Forelimb muscle (tissue), 1 donor: ENCODE data around the gene TGM5. TPM values are rescaled to one million over a fixed set of nuclear protein-coding genes. Genes with fewer than 3 reads are reported as not detected.
"Not testable (repeated sequence)": the region's sequence is repeated elsewhere in the genome, so short reads cannot be mapped to it uniquely, and the experiment has no call there.

Experiments
- DNase-seq: peaks from one replicate; pipeline ENCODE4 v3.0.0-alpha.2; 2013; ENCODE audit warnings: low read depth
- polyA plus RNA-seq: library from polyadenylated mRNA; unstranded; fragments of 120-200 nt; gene quantifications from one replicate; pipeline ENCODE4 v1.2.1, GENCODE V29; 2013; ENCODE audit not compliant: insufficient read length

TGM5 gene
- polyA plus RNA-seq, 1 donor = 0.16 TPM

DNA sequence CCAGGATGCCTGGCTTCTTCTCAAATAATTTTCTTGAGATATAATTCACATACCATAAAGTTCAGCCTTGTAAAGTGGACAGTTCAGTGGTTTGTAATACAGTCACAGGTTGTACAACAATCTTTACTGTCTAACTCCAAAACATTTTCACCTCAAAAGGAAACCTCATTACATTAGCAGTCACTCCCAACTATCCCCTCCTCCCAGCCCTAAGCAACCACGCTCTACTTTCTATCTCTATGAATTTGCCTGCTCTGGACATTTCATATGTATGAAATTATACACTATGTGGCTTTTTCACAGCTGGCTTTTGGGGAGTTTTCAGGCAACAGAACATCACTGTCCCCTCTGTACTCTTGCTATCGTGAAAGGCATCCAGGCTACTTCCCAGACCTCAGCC is 17.5 kb downstream of the TGM5 start:
- DNase-seq = no peak

DNA sequence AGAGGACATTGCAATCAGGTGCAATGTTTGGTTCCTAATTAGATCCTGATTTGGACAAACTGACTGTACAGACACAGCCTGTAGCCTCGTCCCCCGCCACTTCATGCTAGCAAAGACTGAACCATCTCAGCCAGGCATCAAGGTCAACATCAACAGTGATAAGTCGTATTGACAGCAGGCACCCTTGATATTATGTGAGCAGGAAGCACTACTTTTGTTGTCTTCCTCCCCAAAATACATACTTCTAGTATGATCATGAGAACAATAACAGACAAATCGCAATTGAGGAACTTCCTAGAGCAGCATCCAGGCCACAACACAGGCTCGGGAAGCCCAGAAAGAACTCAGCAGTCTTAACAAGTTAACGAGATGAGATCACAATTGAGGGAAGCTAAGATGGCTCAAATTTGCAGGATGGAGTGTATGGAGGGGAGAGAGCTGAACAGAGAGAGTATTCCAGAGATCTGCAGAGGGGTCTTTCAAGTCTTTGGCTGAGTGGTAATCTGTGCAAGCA is 20.4 kb downstream of the TGM5 start:
- DNase-seq = no peak

DNA sequence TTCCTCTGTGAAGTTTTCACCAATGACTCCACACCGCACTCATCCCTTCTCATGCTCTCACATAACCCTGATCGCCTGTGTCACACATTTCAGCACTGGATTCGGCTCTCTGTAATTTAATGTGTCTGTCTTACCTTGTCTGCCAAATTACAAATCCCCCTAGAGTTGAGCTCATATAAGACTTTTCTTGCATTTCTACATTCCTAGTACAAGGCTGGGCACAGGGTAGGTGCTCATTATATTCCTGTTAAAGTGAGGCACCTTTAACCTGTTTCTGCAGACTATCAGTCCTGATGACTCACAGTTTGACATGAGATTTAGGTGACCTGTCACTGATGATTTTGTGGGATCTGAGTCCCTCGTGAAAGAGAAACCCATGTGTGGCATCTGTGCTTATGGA is 22.6 kb downstream of the TGM5 start:
- DNase-seq = no peak

DNA sequence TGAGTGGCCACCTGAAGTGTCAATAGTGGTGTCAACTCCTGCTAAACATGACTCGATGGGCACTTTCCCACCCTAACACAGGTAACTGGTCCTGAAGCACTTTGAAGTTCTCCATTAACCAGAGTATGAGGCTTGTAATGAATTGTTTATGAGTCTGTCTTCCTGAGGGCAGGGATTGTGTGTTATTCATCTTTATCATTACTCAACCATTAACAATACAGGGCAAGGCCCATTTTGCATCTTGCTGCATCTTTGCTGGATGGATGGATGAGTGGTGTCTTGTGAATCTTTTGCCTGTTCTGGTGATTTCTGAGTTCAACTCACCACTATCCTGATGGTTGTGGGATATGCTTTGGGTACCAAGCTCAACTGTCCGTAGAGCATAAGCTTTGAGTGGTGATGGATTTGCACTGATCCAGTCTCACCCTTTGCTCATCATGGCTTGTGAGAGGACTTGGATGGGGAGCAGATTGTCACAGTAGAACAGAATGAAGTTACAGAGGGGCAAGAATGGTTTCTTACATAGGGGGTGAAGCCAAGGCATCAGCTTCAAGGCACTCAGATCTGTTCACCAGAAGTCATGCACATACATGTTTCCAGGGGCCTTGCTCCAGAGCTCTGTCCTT is 23.6 kb downstream of the TGM5 start:
- DNase-seq = no peak

DNA sequence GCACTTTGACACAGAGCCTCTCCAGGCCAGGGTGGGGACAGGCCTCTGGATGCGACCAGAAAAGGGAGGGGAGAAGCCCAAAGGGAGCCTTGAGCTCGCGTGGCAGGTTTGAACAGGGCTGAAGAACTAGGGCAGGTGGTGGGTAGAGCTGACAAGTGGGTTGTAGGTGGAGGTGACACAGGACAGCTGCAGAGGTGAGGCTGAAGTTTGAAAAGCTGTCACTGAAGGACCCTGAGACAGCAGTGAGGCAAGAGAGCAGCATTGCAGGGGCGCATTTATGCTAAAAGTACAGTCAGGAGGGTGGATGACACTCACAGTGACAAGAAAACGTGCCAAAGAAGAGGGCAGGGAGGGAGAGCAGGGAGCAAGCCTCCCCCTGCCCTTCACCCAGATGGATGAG is 24.1 kb downstream of the TGM5 start:
- no peak for DNase-seq

DNA sequence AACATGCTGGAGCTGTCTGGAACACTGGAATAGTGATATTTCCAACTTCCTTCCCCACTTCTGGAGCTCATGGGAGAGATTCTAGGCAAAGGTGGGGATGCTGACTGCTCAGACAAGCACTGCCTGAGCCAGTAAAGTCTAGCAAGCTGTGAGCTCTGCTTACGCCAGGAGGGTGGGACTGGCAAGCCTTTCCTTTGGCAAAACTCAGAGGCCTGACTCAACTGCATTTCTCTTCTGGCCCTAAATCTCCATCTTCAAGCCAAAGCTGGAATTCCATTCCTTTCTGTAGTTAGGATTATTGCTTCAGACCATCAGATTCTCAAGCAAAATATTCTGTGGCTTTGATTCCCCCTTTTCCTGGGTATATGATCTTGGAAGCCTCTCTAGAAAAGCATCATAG is 25.6 kb downstream of the TGM5 start:
- peak; percentile 81 for DNase-seq

DNA sequence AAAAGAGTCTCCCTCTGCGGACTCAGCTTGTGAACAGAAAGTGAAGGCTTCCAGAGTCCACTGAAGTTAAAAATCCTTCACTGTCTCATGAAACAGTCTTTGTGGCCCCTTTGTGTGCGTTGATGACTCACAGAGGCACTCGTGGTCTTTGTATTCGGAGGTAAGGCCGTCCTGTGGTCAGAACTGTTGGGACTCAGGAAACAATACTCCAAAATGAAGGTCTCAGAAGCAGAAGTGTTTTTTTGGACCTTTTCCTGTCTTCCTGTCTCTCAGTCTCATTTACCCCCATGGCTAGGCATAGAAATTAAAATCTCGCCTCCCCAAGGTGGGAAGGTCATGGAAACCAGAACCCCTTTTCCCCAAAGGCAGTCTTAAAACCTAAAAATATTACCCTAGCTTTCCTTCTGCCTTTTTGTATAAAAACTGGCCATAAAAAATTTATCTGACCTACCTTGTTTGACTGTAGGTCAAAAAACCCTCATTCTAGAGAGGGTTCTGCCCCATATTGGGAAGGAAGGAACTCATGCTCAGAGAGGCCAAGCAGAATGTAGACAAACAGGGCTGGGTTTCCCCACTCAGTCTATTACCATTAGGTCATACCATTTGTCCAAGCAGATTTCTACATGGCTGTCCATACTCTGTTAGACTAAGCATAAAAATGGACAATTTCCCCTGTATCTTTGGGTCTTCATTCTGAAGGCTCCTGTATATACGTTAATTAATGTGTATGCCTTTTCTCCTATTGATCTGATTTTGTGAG is 26.8 kb downstream of the TGM5 start:
- DNase-seq = no peak

DNA sequence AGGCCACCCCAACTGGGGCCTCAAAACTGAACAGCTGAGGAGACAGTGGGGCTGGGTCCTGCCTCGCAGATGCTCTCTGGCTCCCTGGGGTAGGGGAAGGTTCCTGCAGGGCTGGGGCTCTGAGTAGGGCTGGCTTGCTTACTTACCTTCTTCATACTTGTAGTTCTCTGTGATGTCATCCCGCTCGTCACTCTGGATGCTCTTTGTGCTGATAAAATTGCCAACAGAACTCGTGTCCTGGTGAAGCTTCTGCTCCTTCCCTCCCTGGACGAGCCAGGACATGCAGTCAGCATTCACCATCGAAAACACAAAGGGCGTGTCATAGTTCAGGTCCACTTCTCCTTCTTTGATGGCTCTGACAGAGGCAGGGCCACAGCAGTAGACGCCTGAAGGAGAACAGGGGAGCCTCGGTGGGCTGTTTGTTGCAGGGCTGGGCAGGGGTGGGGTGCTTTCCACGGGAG is 28.0 kb downstream of the TGM5 start:
- peak; percentile 19 for DNase-seq

DNA sequence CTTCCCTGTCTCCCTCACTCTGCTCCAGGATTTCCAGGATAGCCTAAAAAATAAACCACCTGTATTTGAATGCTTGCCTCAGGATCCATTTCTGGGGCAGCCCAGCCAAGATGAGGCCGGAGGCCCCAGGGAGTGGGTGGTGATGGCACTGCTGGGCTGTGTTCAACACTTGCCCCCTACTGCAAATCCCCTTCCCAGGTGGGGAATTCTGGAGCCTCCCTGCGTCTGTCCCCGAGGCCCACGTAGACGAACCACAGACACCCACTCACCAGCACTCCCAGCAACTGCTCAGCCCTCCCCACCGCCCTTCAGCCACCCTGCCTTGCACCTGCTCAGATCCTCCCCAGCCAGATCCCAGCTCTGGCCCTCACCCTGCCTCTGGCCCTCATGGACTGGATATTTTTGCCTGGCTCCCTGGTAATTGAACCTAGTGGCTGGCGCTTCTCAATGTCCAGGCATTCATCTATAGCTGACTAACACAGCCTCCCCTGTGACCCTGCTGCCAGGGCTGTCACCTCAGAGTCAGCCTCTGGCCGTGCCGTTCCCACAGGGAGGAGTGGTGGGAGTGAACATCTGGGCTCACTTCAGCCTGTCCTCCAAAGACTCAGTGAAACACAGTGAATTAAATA is 28.8 kb downstream of the TGM5 start:
- DNase-seq = no peak

DNA sequence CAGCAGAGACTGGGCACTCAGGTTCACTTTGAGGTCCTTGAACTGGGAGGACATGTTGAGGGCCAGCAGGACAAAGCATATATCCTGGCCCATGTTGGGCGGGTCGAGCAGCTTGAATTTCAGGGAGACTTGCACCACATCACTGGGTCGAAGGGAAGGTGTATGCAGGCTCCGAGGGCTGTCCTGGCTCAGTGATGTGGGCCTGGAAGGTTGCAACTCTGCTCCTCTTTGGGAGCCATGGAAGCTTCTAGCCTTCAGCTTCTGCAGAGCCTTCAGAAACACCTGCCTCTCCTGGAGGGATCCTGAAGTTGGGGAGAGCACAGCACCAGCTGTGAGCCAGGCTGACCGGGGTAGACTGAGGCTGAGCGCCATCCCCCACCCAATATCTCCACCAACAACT is 31.2 kb downstream of the TGM5 start:
- DNase-seq = no peak

DNA sequence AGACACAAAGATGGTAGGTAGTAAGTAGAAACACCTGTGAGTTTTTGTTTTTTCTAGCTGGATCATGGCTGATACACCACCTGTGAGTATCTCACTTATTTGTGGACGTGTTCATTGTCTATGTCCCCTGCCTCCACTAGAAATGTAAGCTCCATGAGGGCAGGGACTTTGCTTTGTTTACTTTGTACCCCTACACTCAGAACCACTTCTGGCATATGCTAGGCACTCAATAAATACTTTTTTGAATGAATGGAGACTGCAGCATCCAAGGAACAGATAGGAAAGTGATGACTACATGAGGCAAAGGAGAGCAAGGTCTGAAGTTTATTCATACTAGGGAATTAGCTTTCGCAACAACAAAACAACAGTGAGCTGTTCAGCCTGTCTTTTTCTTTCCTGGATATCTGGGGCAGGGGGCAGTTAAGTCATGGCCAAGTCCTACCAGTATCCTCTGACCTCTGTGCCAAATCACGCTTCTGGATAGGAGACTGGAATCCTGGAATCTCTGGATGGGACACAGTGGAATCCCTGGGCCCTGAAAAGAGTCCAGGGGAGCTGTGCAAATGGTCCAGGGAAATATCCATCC is 34.3 kb downstream of the TGM5 start:
- no peak for DNase-seq

DNA sequence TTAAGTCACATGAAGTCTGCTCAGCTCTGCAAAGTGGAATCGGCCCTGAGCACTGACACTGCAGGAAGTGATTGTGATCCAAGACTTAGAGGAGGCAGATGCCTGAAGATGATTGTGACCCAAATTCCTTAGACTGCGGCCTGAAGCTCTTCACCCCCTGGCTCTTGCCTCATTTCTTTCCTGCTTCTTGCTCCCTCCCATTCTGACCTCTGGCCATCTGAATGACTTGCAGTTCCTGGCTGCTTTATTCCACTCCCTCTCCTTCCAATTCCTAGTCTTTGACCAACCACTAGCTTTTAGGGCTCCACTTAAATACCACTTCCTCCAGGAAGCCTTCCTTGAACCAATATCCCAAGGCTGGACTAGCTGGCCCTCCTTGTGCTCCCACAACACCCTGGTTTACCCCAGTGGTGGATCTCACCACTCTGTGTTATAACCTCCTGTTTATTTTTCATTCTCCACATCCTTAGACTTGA is 36.0 kb downstream of the TGM5 start:
- DNase-seq = no peak

DNA sequence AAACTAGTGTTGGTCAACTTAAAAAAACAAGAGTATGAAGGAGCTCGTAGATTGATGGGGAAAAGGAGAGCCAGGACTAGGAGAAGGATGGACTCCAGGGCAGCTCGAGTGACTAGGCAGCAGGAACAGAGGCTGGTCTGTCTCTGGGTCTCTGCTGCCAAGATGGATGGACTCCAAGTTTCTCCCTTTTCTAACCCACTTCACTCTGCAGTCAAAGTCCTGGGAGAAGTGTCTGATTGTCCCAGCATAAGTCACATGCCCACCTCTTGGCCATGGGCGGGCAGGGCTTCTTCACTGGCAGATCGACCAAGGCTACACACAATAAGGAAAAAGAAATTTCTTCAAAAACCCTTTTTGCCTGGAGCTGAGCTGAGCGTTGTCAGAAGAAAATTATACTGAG is 36.8 kb downstream of the TGM5 start:
- DNase-seq = no peak

DNA sequence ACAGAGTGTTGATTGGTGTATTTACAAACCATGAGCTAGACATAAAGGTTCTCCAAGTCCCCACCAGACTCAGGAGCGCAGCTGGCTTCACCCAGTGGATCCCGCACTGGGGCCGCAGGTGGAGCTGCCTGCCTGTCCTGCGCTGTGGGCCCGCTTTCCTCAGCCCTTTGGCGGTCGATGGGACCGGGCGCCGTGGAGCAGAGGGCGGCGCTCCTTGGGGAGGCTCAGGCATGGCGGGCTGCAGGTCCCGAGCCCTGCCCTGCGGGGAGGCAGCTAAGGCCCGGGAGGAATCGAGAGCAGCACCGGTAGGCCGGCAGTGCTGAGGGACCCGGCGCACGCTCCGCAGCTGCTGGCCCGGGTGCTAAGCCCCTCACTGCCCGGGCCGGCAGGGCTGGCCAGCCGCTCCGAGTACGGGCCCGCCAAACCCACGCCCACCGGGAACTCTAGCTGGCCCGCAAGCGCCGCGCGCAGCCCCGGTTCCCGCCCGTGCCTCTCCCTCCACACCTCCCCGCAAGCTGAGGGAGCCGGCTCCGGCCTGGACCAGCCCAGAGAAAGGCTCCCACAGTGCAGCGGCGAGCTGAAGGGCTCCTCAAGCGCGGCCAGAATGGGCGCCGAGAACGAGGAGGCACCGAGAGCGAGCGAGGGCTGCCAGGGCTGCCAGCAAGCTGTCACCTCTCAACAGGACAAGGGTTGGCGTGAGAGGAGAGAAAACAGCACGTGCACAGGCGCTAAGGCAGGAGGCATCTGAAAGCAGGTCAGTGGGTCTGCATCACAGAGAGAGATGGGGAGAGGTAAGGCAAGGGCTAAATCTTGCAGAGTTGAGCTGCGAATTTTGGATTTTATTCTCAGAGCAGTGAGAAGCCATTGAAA is 40.1 kb downstream of the TGM5 start:
- DNase-seq = no peak

DNA sequence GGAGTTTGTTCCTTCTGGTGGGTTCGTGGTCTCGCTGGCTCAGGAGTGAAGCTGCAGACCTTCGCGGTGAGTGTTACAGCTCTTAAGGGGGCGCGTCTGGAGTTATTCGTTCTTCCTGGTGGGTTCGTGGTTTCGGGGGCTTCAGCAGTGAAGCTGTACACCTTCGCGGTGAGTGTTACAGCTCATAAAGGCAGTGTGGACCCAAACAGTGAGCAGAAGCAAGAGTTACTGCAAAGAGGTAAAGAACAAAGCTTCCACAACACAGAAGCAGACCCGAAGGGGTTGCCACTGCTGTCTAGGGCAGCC is 40.8 kb downstream of the TGM5 start:
- DNase-seq = not testable (repeated sequence)

DNA sequence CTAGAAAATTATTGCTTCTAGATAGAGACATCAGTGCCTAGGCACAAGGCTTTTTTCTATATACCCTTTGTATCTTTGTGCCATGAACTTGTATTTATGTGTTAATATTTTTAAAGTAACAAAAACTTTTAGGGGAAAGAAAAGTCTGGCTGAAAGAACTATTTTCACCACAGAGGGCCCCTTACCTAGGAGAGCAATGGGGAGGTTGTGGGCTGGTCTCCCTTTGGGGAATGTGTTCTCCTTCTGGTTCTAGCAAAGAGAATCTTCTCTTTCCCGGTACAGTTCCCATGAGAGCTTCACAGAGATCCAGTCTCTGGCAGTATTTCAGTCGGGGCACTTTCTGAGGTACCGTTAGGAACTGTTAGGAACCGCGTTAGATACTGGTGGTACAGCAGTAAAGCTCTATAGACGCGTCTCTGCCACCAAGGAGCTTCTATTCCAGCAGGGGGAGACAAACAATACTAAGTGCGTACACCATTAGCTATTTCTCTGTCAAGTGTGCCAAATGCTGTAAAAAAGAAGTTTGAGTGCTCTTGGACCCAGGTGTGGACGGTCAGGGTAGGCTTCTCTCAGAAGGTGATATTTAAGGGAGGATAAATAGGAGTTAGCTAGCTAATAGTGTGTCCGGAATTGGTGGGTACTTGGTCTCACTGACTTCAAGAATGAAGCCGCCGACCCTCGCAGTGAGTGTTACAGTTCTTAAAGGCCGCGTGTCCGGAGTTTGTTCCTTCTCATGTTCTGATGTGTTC is 41.4 kb downstream of the TGM5 start:
- peak; percentile 35 for DNase-seq

DNA sequence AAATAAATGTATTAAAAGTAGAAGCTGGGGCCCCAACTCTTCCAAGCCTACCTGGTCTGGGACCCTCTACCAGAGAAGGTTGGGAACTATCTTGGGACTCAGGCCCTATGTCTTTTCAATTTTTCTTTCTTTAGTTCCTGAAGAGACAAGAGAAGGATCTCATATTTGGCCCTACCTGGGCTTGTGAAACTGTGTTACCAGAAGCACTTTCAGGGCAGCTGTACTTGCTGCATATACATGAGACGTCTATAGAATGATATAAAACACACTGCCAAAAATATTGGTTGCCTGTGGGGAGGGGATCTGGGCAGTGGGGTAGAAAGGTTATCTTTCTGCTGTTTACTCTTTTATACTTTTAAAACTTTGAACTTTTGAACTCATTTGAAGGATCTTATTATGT is 45.3 kb downstream of the TGM5 start:
- DNase-seq = no peak

DNA sequence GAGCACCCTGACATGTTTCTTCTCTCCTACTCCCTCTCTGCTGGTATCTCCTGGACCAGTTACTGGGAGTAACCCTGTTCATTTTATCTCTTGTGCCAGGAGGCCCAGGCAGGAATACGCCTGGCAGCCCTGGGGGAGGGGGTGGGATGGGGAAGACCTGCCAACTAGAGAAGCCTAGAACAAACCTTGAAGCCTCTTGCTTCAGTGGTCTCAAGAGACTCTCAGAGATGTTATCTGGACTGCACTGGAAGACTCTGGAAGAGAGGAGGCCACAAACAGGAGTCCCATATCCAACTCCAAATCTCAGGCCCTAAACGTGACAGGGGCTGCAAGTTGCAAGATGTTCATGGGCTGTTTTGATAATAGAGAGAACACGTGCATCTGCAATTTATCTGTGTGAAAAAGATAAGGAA is 45.7 kb downstream of the TGM5 start, which contains the start of gene EPB42:
Gene EPB42 (minus strand): TSS at position 28 of the 413 bp plus-strand sequence. CDS start 193 bp downstream, outside the sequence.
- DNase-seq = no peak

DNA sequence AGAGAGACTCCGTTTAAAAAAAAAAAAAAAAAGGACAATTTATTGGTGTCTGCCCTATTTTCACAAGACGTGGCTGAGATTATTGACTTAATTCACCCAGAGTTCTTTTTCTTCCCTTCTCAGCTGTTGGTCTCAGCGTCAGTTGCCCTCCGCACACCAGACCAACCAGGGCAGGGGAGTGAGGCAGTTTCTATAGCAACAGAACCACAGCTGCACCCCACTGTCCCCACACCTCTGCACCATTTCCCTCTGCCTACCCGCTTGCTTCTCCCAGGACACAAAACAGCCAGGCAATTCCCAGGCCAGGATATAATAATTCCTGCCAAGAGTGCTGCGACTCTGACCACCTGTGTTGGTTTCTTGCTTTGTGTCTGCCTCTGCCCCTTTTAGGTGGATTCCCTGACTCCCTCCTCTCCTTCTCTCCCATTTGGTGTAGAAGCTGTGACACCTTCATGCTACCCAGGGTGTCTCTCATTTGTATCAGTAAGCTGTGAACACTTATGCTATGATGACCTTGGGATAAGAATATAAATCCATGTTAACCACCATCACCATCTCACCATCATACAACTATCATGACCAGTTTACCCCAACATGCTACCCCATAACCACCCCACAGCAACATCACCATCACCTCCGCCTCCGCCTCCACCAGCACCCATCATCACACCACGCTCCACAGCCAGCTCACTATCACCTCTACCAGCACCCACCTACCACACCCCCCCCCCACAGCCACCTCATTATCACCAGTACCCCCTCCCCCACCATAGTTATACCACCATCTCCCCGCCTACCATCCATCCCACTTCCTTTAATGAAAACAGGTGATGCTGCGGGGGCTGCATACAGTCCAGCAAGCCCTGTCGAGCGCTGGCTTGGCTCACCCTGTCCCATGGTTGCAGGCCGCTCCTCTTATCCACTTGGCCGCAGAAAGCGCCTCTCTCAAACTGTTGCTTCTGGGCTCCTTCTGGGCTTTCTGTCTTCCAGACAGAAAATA is 46.5 kb downstream of the TGM5 start:
- no peak for DNase-seq
